MV-4-11 (cell line): ENCODE measurements around the gene MMEL1.
"Not testable (repeated sequence)": the region's sequence is repeated elsewhere in the genome, so short reads cannot be mapped to it uniquely, and the experiment has no call there.

Source experiments
- DNase-seq: peaks from one replicate; lab custom pipeline; 2025; lab: John Stamatoyannopoulos, UW

The MMEL1 gene

DNA sequence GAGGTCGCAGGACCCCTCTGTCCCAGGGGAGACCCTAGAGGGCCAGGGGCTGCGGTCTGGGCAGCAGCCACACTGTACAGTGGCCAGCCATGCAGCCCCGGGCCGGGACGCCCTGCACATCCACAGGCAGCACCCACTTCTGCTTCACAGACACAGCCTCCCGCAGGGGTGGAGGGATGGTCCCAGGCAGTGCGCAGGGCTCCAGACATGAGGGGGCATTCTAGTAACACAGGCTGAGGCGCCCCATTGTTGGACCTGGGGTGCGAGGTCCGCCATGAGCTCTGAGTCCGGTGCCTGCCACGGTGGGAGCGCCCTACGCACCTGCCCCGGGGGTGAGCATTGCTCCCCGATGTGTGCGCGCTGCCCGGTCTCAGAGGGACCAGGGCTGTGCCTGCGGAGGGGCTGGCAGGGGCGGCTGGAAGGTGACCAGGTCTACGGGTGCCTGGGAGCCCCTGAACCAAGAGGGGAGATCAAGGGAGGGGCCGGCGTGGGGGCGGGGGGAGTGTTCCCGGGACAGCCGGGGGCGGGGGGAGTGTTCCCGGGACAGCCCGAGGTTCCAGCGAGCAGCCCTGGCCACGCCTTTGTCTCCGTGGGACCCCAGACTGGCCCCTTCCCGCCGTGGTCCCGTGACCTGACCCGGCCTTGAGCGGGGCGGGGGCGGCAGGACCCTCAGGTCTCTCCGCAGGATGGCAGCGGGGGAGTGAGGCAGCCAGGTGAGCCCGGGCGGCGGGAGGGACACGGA is 4.5 kb downstream of the MMEL1 start:
- DNase-seq = no peak

DNA sequence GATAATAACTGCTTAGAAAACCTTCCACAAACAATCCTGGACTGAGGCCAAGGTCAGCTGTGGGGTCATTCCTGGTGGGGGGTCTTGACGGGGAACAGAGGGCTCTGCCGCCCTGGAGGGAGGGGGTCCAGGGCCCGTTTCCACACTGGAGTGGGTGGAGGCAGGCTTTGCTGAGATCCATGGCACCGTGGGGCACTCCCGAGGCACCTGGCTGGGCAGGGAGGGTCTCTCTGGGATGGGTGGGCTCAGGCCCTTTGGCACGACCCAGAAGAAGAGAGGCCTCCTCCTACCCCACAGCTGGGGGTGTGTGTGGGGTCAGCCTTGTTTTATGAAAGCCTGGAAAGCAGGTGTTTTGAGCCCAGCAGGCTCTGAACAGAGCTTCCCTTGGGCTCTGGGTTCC is 5.1 kb downstream of the MMEL1 start:
- no peak for DNase-seq

DNA sequence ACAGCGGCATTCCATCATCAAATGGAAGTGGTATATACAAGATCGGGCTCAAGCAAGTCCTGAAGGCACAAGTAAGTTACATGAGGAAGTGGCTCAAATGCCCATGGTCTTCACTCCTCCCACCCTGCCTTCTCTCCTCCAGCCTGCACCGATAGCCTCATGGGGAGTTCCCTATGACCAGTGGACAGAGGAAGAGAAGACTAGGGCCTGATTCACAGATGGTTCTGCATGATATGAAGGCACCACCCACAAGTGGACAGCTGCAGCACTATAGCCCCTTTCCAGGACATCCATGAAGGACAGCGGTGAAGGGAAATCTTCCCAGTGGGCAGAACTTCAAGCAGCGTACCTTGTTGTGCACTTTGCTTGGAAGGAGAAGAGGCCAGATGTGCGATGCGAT is 7.1 kb downstream of the MMEL1 start:
- not testable (repeated sequence) for DNase-seq

DNA sequence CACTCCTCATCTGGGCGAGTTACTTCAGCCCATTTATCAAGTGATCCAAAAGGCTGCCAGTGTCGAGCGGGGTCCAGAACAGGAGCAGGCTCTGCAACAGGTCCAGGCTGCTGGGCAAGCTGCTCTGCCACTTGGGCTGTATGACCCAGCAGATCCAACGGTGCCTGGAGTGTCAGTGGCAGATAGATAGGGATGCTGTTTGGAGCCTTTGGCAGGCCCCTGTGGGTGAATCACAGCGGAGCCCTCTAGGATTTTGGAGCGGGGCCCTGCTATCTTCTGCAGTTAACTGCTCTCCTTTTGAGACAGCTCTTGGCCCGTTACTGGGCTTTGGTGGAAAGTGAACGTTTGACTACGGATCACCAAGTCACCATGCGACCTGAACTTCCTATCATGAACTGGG is 7.5 kb downstream of the MMEL1 start:
- DNase-seq = no peak

DNA sequence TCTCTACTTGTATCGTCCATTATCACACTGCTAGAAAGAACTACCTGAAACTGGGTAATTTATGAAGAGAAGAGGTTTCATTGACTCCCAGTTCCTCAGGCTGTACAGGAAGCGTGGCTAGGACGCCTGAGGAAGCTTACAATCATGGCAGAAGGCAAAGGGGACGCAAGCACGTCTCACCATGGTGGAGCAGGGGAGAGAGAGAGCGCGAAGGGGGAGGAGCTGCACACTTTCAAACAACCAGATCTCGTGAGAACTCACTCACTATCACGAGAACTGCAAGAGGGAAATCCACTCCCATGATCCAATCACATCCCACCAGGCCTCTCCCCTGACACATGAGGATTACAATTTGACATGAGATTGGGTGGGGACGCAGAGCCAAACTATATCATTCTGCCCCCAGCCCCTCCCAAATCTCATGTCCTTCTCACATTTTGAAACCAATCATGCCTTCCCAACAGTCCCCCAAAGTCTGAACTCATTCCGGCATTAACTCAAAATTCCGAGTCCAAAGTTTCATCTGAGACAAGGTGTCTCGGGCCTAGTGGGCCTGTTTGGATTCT is 8.0 kb downstream of the MMEL1 start:
- DNase-seq = no peak

DNA sequence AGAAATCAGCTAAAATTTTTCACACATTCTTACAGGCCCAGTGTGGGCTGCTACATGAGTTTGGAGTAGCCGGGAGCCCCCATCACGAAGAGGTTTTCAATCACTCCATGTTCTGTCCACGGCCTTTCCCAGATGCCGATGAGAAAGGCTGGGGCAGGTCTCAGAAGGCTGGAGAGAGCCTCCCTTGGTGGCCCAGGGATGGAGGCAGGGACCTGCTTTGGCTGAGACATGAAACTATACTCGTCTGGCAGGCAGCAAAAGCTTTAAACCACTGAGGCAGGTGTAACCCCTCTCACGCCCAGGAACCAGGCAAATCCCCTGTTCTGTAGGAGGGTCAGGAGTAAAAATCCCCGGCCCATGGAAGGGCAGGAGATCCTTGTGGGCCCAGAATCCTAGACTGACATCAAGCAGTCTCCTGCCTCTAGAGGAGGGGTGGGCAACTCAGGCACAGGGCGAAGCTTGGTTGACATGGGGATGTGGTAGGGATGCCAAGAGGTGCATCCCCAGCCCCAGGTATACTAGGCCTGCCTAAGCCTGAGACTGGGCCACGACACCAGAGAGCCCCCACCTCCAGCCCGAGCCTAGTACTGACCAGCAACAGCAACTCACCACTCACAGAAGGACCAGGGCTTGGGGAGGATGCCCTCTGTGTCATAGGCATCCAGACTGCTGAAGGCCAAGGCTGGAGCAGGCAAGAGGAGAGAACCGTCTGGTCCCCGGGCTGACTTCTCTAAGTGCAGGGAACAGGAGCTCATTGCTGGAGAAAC is 9.1 kb downstream of the MMEL1 start:
- no peak for DNase-seq

DNA sequence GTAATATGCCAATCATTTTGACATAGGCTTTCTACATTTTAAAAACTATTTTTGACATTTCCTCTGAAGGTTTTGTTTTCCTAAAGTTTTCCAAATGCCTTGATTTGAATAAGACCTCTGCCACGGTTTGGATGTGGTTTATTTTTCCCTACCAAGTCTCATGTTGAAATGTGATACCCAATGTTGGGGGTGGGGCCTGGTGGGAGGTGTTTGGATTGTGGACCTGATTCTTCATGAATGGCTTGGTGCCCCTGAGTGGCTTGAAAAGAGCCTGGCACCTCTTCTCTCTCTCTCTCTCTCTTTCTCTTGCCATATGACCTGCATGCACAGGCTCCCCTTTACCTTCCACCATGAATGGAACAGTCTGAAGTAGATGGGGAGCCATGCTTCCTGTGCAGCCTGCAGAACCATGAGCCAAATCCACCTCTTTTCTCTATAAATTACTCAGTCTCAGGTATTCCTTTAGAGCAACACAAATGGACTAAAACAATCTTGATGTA is 14.8 kb downstream of the MMEL1 start:
- no peak for DNase-seq

DNA sequence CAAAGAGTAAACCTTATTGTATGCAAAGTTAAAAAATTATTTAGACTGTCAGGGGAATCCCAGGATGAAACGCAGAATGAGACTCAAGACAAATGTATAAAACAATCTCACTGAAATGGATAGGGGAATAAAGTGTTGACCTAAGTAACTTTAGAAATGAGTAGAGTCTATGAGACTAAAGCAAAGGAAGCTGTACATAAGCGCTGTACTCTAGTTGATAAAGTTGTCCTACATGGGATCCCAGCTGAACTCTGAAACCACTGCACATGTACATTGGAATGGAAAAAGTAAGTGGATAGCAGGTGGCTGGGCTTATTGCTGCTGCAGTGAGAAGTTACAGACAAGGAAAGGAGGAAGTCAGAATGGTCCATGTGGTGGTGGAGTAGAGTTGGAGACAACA is 18.7 kb downstream of the MMEL1 start:
- no peak for DNase-seq

DNA sequence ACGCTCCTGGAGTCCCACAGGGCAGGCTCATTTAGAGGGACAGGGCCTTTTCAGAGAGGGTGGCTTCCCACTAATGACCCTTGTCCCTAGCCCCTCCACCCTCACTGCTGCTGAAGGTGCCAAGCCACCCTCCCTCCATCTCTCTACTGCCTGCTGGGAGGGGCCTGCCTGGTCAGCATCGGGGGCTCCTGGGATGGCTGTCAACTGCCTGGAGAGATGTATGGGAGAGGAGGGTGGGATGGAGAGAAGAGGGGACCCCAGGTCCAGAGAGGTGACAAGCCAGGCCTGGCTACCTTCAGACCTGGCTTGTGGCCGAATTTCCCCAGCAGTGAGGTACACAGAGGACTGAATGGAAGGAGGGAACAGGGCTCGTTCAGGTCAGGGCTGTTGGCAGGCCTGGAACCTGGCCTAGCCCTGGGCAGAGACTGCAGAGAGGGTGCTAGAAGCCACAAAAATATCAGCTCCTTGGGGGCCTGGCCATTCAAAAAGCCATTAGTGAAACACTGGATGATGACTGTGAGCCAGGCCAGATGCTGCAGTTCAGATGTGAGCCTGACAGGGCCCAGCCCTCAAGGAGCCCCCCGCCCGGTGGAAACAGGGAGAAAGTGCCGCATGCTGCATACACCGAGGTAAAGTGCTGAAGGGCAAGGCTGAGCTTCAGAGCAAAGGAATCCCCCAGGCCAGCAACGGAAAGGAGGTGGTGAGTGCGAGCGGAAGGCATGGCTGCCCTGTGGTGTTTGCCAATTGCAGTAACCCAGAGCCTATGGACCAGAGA is 20.0 kb downstream of the MMEL1 start:
- no peak for DNase-seq

DNA sequence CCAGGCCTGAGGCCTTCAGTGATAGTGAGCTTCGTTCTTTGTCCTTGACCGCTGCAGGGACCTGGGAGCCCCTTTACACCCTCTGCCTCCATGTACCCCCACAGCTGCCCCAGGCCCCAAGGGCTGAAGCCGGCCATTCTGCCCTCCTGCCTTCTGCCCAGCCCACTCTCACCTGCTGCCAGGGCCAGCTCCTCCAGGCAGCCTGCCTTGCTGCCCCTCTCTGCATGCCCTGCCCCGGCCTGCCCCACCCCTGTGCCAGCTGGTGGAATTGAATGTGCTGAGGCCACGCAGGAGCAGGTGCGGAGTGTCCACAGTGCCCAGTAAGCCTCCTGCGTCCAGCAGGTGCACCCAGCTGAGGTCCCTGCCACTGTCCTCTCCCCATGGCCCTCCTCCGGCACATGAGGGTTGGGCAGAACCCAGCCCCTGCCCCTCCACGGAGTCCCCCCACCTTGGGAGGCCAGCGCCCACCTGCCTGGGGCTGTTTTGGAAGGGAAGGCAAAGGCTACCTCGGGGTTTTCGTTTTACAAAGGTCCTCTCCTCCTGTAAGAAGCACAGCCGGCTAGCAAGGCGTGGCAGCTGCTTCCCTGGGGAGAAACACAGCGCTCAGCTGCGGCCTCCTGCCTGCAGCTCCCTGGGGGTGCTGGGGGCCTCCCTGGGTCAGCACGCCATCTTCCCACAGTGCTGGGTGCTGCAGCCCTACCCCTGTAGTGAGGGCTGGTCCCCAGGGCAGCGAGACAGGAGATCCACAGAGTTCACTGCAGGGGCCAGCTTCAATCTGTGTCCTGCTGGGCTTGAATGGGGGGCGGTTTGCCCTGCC is 21.0 kb downstream of the MMEL1 start:
- DNase-seq = no peak

DNA sequence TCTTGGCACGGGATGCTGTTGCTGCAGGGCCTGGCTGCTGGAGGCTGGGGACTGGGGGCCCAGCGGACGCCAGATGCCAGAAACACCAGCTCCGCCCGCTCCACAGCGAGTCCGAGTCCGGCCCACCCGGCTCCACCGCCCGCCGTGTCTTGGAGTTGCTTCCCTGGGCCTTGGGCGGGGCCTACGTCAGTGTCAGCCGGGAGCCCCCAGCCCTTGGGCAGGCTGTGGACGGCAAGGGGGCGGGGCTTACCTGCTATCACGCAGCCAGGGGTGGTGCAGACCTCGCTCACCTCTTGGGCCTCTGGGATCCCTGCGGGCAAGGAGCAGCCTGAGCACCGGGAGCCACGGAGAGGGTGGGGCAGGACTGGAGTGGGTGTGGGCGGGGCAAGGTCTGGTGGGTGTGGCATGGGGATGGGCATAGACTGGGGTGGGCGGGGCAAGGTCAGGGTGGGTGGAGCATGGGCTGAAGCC is 21.8 kb downstream of the MMEL1 start:
- DNase-seq = no peak

DNA sequence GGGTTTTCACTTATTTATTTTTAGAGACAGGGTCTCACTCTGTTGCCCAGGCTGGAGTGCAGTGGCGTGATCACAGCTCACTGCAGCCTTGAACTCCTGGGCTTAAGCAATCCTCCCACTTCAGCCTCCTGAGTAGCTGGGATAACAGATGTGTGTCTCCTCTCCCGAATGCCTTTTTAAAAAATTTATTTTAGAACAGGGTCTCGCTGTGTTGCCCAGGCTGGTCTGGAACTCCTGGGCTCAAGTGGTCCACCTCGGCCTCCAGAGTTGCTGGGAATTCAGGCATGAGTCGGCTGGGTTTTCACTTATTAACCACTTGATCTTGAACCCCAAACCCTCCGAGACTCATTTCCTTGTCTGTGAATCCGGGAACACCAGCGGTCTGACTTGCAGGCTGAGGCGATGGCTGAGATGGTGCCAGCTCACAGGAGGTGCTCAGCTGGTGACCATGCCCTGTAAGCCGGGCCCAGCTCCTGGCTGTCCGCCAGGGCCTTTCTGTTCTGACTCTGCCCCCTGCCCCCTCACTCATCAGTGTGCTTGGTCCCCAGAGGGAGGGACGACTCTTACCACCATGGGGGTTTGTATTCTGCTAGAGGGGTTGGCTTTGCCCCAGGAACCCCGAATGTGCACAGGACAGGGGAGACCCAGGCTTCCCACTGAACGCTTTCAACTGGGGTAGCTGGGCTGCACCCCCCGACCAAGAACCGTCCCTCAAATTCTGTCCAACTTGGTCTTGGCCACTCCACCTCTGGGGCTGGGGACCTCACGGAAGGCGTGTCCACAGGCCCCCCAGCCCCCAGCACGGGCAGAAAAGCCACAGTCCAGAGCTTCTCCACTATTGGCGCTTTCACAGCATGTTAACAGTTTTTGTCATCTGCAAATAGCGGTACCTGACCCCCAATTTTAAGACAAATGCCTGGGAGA is 22.5 kb downstream of the MMEL1 start:
- DNase-seq = no peak

DNA sequence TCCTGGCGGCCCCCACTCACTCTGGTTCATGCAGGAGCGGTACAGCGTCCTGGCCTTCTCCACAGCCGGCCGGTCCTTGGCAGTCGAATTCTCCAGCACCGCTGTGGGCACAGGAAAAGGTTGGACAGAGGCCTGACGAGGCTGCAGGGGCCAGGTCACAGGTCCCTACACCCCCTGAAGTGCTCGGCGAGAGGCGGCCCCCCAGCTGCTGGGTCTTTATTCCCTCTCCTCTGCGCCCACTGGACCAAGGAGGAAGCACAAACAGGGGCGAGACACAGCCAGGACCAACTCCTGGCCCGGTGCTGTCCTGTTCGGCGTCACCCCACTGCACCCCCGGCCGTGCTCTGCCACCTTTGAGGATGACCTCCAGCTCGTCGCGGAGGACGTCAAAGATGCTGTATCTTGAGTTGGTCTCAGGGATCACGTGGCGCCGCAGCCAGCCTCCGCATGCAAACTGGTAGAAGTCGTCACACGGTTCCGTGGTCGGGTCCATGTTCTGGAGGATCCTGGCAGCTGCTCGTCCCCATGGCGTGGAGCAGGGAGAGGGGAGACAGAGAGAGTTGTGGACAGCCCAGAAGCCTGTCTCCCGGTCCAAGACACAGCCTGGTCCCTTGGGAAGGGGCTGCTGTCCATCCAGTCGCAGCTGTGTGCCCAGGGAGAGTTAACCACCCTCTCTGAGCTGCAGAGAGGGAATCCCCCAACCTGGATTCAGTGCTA is 23.3 kb downstream of the MMEL1 start:
- DNase-seq = no peak

DNA sequence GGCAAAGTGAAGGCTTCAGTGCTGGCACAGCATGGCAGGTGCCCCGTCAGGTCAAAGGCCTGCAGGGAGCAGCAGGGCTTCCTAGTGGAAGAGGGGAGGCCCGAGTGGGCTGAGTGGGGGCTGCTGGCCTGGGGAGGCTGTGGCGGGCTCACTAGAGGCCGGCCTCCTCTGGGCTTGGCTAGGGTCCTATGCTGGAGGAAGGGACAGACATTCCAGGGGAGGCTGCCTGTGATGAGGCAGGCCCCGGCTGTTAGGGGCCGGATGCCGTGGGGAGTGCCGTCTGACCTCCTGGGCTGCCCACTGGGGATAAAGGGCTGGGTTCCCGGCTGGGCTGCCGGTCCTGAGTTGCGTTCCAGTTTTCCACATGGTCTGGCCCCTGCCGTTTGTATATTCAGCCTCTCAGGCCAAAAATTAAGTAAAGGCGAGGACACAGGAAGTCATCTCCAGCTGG is 25.1 kb downstream of the MMEL1 start:
- no peak for DNase-seq

DNA sequence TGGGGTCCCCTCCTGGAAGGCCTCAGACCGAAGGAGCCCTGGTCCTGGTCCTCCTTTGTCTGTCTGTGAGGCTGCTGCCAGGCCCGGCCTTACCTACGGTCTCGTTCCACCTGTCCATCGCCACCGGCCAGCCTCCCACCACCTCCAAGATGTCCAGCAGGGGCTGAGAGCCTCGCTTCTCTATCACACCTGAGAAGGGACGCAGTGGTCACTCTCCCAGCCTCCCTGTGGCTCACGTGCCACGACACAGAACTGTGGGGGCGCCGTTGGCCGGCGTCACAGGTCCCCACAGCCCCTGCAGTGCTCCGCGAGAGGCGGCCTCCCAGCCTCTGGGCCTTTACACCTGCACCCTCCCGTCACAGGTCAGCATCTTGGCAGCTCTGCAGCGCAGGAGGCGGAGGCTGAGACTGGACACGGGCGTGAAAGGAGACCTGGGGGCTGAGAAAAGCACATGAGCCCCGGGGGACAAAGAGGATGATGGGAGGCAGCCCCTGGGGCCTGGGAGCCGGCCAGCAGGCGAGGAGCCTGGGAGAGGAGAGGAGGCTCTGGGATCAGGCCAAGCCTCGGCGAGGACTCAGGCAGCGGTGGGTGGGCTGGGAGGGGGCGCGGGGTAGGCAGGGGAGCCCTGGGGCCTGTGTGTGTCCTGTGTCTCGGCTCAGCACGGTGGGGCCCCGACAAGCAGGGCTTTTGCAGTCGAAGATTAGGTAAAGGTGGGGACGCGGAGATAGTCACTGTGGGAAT is 25.8 kb downstream of the MMEL1 start:
- no peak for DNase-seq

DNA sequence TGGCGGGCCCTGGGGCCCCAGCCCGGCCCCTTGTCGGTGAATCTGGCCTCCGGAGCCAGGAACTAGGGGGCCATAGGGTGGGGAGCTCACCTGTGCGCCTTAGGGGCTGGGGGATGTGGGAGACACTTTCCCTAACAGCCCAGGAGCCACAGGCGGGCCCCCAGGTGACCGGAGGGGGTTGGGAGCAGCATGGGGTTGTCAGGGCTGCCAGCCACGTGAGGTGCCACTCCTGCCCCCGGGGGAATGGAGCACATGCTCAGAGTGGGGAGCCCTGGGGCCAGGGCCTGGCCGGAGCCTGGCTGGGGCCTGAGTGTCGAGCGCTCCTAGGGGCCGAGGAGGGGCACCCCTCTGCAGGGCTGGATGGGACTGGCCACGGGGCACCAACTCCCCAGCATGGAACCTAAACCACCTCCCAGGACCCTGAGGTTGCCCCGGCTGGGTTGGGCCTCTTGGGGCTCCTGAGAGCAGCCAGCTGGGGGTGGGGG is 26.4 kb downstream of the MMEL1 start:
- DNase-seq = no peak

DNA sequence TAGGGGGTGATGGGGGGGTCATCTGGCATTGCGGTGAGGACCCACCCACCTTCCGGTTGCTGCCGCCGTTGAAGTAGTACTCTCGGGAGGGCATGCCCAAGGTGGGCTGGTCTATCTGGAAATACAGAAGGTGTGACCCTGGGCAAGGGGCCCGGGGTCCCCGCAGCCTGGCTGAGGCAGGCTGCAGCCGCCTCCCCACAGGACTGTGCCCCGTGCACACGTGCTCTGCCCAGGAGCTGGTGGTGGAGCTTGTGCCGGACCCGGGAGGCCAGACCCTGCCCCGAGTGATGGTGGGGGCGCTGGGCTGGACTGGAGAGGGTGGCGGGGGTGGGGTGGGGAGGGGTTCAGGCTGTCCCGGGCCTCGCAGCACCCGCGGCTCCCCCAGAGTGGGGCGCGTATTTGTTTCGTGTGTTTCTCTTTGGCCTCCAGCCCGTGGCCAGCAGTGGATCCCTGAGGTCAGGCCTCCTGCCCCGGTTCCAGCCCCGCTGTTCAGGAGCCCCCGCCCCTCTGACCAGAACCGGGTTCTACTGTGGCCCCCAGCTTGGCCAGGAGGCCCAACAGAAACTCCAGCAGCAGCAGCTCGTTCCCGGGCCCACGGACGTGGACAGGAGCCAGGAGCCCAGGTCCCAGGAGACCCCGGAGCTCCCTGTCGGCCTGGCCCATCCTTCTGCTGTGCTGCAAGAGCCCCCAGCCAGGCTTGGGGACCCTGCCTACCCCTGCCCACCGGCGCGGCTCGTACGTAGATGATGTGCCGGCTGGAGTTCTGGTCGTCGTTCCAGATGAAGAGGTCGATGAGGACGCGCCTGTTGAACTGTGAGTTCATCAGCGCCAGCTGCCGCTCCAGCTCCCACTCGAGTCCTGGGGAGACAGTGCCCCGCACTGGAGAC is 27.1 kb downstream of the MMEL1 start:
- no peak for DNase-seq
